ENCODE measurements around the gene PHLDB2.

- TF ChIP-seq POLR2A (IDR thresholded peaks at IDR 0.05; ENCODE audit: borderline replicate concordance, extremely low read depth, insufficient read depth, insufficient read length) (no peak), MAX (IDR thresholded peaks at IDR 0.05) (no peak), SRF (IDR thresholded peaks at IDR 0.05; ENCODE audit: low read depth) (no peak), REST (IDR thresholded peaks at IDR 0.05; ENCODE audit: low read depth) (no peak), ATF3 (IDR thresholded peaks at IDR 0.05) (no peak), YY1 (IDR thresholded peaks at IDR 0.05; ENCODE audit: extremely low read depth, insufficient replicate concordance, low read depth, low read length) (no peak), EZH2 (IDR thresholded peaks at IDR 0.05) (no peak), TCF7L2 (IDR thresholded peaks at IDR 0.05; ENCODE audit: borderline replicate concordance, extremely low read depth, insufficient read depth, insufficient read length) (no peak), FOSL1 (IDR thresholded peaks at IDR 0.05; ENCODE audit: low read depth) (no peak), RAD21 (IDR thresholded peaks at IDR 0.05; ENCODE audit: low read depth) (no peak)
- TF ChIP-seq, protein P1, sequence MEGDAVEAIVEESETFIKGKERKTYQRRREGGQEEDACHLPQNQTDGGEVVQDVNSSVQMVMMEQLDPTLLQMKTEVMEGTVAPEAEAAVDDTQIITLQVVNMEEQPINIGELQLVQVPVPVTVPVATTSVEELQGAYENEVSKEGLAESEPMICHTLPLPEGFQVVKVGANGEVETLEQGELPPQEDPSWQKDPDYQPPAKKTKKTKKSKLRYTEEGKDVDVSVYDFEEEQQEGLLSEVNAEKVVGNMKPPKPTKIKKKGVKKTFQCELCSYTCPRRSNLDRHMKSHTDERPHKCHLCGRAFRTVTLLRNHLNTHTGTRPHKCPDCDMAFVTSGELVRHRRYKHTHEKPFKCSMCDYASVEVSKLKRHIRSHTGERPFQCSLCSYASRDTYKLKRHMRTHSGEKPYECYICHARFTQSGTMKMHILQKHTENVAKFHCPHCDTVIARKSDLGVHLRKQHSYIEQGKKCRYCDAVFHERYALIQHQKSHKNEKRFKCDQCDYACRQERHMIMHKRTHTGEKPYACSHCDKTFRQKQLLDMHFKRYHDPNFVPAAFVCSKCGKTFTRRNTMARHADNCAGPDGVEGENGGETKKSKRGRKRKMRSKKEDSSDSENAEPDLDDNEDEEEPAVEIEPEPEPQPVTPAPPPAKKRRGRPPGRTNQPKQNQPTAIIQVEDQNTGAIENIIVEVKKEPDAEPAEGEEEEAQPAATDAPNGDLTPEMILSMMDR (IDR thresholded peaks at IDR 0.05 in 2 of 3, conservative IDR thresholded peaks at IDR 0.05 in 1 of 3; ENCODE audit: borderline replicate concordance in 1 of 3, insufficient read depth in 1 of 3, low read depth in 2 of 3, low read length in 2 of 3), result no peak
Observed at GRCh38 chr3:111921181-111921580, 62.1 kb downstream of the PHLDB2 start.
